ENCODE data around the gene LRRC3C.

Gene LRRC3C

DNA sequence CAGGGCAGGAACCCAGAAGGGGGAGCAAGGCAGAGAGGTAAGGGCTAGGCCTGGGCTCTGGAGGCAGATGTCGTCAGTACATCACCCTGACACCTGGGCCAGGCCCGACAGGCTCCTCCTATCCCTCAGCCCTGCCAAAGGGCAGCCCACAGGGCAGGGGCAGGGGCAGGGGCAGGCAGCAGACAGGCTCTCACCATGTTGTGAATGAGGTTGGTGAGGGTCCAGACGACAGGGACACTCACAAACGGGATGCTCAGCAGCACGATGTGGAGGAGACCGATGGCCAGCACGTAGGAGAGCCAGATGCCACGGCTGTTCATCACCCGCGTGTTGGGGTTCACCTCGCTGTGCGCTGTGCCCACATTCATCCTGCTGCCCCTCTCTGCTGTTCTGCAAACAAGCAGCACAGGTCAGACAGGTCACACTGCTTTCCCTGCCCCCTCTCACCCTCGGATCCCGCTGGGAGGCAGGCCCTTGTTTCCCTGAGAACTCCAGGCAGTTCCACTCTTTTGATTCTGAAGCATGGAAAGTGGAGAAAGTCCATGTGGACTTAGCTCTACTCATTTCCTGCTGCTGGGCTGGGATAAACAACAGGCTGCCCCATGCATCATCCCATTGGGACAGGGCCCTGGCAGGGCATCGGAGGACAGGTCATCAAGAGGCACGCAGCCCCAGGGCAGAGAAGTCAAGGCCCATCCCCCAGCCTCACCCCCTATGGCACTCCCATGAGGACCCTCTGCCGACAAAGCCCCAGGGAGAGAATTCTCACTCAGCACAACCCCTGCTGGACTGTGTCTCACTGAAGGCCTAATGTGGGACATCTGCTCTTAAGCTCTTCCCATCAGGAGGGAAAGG lies 3.5 kb upstream of the LRRC3C start:
- no peak for DNase-seq (ENCODE audit: low read depth in 2 of 2)

DNA sequence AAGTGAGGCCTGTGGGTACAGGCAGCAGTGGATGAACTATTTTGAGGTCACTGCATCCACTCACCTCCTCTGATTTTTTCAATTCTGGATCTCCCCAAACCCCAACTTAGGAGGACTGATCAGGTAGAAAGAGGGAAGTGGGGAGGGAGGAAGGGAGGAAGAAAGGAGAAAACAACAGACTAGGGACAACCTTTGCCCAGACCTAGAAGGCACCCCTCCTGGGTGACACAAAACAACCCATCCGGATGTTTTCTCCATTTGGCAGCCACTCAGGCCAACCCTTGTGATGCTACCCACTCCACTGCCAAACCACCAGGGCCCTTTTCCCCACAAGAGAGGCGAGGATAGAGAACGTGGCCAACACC lies 2.9 kb upstream of the LRRC3C start:
- DNase-seq (ENCODE audit: low read depth in 2 of 2), result no peak

DNA sequence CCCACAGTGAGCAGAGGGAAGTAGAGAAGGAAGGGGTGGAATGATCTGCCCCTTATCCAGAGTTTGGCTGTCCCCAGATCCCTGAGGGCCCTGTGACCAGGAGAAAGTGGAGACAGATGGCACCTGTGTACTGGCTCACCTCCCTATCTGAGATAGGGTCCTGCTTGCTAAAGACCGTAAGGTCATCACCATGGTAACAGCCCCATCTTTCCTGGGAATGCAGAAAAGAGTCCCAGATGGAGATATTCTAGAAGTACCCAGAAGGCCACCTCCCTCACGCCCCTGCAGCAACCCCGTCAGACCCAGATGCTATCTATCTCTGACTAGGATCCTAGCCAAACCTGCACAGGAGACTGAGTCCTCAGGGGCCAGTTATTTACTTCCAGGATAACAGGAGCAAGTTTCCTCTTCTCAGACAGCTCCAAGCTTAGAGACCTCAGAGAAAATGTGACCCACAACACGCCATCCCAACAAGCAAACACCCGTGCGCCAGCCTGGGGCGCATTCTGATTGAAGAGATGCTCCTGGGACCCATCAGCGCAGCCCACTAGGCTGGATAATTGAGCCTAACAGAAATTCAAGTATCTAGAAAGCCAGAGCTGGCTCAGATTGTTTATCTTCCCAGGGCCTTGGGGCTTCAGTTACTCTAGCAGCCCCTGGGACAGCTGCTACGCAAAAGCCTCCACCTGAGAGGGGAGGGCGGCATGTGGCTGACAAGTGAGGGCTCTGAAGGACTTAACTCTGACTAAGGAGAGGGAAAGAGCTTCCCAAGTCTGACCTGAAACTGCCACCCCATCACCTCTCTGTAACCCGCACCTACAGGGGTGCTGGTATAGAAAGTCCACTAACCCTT lies 2.0 kb upstream of the LRRC3C start:
- DNase-seq (ENCODE audit: low read depth in 2 of 2), result no peak

DNA sequence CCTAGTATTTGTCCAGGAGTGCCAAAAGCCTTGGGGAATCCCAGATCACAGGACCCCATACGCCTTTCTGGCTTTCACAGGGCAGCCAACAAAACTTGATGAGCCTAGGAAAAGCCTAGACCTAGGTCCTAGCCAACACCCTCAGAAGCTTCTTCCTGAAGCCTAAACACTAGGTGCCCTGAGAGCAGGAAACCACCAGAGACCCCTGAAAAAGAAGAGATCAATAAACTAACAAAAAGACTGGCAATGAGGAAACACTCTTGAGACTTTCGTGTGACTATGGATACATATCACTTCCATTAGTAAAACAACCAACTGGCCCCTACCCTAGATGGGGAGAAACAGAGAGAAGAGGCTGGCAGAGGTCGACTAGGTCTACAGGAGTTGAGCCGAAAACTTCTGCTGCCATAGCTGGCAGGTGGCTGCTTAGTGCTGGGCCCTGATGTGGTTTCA lies 1.4 kb upstream of the LRRC3C start:
- no peak for DNase-seq (ENCODE audit: low read depth in 2 of 2)

DNA sequence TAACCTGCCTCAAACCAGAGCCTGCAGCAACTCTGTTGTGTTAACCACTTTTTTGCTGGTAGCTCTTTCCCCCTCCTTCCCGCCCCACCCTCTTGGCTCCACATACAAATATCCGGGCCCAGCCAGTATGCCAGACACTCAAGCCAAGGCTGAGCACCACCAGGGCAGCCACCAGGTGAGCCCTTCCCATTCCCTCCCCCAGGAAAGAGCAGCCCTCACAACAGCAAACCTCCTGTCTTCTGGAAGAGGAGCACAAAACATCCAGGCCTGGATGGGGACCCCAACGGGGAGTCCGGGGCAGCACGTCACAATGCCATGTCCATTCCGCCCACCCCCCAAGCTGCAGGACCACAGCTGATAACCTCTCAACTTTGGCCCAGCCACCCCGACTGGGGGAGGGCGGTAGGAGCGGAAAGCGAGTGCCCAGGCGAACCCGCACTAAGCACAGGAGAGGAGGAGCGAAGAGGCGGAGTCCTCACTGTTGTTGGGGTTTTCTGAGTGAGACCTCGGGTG lies 888 bp upstream of the LRRC3C start:
- DNase-seq (ENCODE audit: low read depth in 2 of 2), result peak; percentile 40 to 42

DNA sequence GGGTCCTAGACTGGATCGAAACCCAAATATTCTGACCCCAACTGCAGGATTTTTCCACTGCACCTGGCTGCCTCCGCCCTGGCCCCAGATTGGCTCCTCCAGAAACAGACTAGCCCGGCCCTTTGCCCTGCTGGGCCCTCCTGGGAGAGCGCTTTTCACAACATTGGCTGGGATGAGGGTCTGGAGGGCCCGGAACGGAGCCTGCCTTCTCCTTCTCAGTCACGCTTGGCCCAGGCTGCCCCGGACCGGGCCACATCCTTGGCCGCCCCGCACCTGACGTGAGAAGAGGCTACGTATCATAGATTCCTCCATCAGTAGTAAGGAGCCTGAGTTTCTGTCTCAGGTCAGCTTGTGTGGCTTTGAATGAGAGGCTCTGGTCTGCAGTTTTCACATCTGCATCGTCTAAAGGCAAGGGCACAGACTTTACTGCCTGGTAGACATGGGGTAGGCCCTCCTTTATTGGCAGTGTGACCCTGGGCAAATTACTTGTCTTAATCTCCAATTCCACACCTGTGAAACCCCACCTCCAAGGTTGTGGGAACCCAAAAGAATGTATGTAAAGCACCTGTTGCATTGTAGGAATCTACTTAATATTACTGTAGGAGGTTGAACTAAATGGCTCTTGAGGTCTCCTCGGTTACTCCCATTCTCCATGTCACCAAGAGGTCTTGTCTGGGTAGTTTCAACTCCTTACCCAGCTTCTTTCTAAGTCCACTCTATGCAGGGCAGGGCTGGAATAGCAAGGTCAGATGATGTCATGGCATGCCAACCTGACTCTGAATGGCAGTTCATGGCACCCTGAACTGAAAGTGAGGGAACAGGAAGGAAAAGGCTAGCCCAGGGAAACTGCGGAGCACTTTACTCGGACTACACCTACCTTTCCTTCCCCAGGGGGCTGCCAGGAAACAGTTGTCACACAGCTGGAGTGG lies 661 bp downstream of the LRRC3C start:
- no peak for DNase-seq (ENCODE audit: low read depth in 2 of 2)

DNA sequence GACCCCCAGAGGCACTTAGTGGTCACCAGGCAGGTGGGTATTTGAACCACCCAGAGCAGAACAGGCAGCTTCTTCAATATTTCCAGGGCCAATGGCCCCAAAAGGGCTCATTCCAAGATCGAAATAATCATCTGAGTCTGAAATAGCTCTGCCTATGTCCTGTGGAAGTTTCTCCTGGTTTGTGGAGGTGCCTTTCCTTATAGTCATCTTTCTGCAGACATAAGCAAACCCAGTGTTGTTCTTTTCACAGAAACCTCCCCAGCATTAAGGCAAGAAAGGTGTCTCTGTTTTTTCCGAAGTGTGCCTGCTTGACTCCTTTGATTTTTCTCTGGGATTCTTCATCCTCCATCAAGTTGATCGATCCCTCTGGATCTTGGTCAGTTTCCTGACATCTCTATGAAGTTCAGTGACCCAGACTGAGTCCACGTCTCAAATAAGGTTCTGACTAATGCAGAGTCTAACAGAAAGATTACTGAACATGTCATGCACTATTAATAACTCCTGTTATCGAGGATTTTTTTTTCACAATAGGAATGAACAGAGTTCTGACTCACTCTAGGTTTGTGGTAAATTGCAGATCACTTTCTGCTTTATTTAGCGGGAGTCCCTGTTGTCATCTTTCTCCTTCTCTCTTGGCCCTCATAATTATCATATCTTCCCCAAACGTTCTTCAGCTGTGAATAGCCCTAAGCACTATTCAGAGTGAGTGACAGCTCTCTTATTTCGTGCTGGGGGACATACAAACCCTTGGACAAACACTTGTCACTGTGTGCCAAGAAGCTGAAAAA lies 1.5 kb downstream of the LRRC3C start:
- DNase-seq (ENCODE audit: low read depth in 2 of 2), result no peak

DNA sequence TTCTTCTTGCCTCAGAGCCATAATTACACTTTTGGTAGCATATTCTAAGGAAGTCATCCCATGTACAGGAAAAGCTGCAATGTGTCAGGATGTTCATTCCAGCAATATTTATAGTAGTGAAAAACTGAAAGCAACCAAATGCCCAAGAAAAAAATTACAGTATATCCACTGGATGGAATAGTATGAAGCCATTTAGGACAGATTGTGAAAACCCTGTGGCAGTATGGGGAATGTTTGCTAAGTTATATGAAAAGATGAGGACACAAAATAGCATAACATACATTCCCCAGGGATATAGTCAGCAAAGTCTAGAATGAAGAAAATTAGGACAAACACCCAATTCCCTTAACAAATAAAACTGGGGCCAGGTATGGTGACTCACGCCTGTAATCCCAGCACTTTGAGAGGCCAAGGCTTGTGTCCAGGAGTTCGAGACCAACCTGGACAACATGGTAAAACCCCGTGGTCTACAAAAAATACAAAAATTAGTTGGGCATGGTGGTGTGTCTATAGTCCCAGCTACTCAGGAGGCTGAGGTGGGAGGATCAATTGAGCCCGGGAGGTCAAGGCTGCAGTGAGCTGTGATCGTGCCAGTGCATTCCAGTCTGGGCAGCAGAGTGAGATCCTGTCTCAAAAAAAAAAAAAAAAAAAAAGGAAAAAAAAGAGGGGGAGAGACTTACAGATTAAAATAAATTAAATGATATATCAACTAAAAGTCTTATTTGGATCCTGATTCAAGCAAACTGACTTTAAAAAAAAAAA lies 2.3 kb downstream of the LRRC3C start:
- no peak for DNase-seq (ENCODE audit: low read depth in 2 of 2)

DNA sequence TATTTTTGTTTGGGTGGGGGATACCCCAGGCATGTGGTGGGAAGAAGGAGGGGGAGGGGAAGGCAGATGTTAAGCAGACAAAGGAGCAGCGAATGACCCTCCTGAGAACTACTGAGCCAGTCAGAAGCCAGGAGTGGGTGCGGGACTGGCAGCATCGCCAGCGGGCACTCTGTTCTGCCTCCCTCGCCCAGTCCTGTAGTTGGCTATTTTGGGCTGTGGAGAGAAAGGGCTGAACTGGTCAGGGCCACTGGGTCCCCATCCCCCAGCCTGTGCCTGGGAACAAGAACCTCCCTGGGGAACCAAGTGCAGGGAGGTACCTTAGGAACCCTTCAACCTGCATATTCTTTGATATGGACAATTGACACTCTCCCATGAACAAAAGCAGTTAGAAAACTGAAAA lies 6.4 kb downstream of the LRRC3C start:
- DNase-seq (ENCODE audit: low read depth in 2 of 2), result no peak

DNA sequence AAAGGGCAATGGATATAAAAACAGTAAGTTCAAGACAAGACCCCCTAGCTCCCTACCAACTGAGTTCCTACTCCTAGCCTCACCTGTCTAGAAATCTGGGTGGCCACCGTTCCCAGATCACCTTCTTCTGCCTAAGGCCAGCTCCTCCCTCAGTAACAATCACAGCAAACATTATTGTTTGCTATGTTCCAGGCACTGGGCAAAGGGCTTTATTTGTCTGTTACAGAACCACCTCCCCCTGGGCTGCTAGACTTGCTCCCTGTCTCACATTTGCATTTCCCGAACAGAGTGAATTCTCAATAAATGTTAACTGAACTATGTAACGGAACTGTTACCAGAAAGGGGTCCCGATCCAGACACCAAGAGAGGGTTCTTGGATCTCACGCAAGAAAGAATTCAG lies 6.8 kb downstream of the LRRC3C start:
- DNase-seq (ENCODE audit: low read depth in 2 of 2), result no peak

DNA sequence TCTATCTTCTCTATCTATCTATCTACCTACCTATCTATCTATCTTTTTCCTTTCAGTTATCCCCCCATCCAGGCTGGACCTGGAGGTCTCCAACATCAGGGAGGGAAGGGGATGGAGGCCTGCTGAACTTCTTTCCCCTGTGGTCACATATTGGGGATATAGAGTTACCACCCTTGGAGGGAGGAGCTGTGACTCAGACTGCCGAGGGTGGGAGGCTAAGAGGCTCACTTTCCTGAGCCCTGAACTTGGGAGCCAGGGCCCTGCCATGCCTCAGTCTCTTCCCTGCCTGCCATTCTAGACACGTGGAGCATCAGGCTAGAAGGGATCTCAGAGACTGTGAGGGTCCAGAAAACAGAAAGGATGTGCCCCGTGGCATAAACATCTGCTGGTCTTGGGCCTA lies 8.4 kb downstream of the LRRC3C start:
- DNase-seq (ENCODE audit: low read depth in 2 of 2), result no peak

DNA sequence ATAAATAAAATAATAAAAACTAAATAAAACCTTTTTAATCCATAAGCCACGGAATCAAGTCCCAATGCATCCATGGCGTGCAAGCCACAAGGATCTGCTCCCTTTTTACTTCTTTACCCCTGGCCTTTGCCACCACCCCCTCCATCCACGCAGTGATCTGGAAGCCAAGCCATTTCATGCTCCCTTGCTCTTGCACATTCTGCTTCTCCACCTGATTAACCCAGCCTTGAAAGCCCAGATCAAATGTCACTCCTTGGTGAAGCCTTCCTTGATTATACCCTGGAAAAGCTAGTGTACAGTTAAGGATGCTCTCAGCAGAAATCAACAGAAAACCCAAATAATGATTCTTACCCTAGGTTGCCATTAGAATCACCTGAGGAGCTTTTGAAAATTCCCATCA lies 9.9 kb downstream of the LRRC3C start:
- DNase-seq (ENCODE audit: low read depth in 2 of 2), result no peak

DNA sequence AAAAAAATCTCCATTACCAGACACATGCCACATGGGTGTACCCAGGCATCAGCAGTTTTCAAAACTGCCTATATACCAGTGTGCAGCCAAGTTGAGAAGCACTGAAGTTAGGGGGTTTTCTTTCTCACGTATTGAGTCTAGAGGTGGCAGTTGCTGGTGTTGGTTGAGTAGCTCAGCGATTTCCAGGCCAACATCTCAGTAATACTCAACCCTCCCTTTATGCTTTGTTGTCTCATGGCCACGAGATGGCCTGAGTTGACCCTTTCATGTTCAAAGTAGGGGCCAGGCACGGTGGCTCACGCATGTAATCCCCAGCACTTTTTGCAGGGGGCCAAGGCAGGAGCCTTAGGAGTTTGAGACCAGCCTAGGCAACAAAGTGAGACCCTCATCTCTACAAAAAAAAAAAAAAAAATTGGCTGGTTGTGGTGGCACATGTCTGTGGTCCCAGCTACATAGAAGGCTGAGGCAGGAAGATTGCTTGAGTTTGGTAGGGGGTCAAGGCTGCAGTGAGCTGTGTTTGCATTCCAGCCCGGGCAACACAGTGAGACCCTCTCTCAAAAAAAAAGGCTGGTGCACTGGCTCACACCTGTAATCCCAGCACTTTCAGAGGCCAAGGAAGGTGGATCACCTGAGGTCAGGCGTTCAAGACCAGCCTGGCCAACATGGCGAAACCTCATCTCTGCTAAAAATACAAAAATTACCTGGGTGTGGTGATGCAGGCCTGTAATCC lies 10.8 kb downstream of the LRRC3C start:
- no peak for DNase-seq (ENCODE audit: low read depth in 2 of 2)

DNA sequence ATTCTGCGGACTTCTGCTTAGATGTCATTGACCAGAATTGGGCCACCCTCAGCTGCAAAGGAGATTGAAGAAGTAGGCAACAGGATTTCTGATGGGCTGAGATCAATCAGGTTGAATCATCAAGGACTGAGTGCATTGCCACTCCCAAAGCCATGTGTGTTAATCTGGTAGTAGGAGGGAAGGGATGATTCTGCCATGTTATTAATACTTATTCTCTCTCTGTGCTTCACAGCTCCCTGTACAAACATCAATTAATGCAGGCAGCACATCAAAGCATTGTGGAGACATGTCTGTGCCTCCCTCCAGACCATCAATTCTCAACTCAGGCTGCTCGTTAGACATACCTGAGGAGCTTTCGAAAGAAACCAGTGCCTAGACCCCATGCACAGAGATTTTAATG lies 11.6 kb downstream of the LRRC3C start:
- DNase-seq (ENCODE audit: low read depth in 2 of 2), result no peak

DNA sequence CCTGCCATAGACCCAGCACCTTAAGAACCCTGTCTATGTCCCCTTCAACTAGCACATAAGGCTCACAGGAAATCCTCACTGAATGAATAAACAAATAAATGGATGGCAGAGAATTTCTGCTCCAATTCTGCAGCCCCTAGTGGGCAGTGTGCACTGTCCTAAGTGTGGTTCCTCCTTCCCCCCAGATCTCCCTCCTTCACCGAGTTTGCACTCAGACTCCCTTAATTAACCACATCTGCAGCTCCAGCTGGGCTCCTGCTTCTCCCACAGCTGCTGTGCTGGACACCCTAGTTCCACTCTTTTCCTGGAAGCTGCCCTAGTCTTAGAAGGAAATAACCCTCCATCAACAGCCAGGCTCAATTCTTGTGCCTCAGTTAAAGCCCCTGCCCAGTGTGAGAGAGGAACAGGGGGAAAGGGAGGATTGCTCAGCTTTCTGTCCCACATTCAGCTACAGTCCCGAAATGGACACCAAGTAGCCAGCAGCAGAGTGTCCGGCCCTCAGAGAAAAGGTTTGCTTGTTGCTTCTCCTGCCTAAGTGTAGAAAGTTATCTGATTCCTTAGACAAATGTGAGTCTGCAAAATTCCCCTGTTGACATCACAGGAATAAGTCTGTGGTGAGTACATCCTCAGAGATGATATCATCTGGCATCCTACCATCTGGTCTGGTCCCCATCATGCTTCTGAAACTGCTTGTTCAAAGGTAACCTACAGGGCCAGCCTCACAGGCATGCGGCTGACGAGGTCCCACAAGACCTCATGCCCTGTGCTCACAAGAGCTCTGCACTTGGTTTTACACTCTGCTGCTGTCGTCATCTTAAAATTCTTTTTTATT lies 12.3 kb downstream of the LRRC3C start:
- DNase-seq (ENCODE audit: low read depth in 2 of 2), result no peak

DNA sequence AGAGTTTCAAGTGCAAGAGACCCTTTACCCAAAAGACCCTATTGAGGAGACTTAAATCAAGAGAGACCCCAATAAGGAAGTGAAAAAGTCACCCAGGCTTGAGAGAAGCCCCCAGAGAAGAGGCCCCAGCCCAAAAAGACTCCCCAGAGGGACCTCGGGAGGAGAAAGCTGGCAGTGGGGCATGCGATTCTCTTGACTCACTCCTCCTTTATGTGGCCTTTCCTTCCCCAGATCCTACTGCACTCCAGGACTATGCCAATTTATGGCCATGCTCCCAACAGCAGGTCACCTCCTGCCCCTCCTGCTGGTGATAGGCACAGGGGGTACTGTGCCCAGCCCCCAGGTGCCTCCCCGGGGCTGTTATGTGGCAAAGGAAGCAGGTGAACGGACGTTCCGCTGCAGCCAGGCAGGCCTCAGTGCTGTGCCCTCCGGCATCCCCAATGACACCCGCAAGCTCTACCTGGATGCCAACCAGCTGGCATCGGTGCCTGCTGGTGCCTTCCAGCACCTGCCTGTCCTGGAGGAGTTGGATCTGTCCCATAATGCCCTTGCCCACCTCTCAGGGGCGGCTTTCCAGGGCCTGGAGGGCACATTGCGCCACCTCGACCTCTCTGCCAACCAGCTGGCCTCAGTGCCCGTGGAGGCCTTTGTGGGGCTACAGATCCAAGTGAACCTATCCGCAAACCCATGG lies 16.3 kb downstream of the LRRC3C start:
- DNase-seq (ENCODE audit: low read depth in 2 of 2), result no peak

DNA sequence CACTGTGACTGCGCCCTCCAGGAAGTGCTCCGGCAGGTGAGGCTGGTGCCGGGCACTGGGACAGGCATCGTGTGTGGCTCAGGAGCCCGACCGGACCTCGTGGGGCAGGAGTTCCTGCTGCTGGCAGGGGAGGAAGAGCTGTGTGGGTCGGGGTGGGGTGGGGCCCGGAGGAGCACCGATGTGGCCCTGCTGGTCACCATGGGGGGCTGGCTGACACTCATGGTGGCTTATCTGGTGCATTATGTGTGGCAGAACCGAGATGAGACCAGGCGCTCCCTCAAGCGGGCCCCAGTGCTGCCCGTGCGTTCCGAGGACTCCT lies 16.8 kb downstream of the LRRC3C start:
- no peak for DNase-seq (ENCODE audit: low read depth in 2 of 2)
